Hematopoietic multipotent progenitor cell treated with erythropoietin and hydrocortisone succinate and interleukin-3 and kit ligand, for 17 days (in vitro differentiated cells): ENCODE data around the gene FREM3.
"Not testable (repeated sequence)": the region's sequence is repeated elsewhere in the genome, so short reads cannot be mapped to it uniquely, and the experiment has no call there.

Source experiments
- DNase-seq: peaks from one replicate; pipeline ENCODE4 v3.0.0-alpha.2; 2015; ENCODE audit warnings: low spot score

Gene FREM3

GRCh38 chr4:143575331-143575730, 125.1 kb downstream of the FREM3 start:
- peak; percentile 53 for DNase-seq

- DNase-seq: no peak
These were observed 136.0 kb downstream of the FREM3 start for GRCh38 chr4:143564472-143564871.

GRCh38 chr4:143559757-143560147, 140.7 kb downstream of the FREM3 start:
- no peak for DNase-seq

GRCh38 chr4:143558823-143559756, 141.4 kb downstream of the FREM3 start:
- peak; percentile 69 for DNase-seq

- no peak for DNase-seq
These were observed 142.2 kb downstream of the FREM3 start for GRCh38 chr4:143558286-143558685.

GRCh38 chr4:143555676-143556075, 144.8 kb downstream of the FREM3 start:
- DNase-seq: no peak

GRCh38 chr4:143554728-143555597, 145.5 kb downstream of the FREM3 start:
- DNase-seq: no peak

GRCh38 chr4:143549928-143550327, 150.5 kb downstream of the FREM3 start:
- DNase-seq: no peak

GRCh38 chr4:143539670-143540023, 160.8 kb downstream of the FREM3 start:
- DNase-seq: no peak

GRCh38 chr4:143538979-143539669, 161.4 kb downstream of the FREM3 start:
- no peak for DNase-seq

GRCh38 chr4:143531788-143532491, 168.5 kb downstream of the FREM3 start:
- DNase-seq: no peak

- peak; percentile 33 for DNase-seq
These were observed 169.1 kb downstream of the FREM3 start for GRCh38 chr4:143531380-143531779.

- not testable (repeated sequence) for DNase-seq
These were observed 172.4 kb downstream of the FREM3 start for GRCh38 chr4:143528046-143528445.
